ENCODE results near the gene SNX27. TPM values are rescaled to one million over a fixed set of nuclear protein-coding genes. Genes with fewer than 3 reads are reported as not detected.
A peak's percentile ranks its signal among the peaks of the same experiment; 100 is the strongest.

SNX27 gene
- total RNA-seq, 1 donor from 2014 or later = 39.0 TPM

DNA sequence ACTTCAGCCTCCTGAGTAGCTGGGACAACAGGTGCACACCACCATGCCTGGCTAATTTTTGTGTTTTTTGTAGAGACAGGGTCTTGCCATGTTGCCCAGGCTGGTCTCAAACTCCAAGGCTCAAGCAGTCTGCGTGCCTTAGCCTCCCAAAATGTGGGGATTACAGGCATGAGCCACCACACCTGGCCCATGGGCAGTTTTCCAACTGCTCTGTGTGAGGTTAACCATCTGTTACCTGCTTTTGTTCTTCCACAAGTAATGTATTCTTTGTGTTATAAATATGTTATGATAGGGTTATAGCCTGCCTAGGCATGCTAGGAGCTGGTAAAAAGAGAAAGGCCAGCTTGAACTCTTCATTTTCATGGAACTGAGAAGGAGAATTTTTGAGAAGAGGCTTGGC, 41.0 kb upstream of the SNX27 start:
- no peaks in the 10 kb centered on the region for H3K9me3 Mint-ChIP-seq (ENCODE audit: low read depth)

DNA sequence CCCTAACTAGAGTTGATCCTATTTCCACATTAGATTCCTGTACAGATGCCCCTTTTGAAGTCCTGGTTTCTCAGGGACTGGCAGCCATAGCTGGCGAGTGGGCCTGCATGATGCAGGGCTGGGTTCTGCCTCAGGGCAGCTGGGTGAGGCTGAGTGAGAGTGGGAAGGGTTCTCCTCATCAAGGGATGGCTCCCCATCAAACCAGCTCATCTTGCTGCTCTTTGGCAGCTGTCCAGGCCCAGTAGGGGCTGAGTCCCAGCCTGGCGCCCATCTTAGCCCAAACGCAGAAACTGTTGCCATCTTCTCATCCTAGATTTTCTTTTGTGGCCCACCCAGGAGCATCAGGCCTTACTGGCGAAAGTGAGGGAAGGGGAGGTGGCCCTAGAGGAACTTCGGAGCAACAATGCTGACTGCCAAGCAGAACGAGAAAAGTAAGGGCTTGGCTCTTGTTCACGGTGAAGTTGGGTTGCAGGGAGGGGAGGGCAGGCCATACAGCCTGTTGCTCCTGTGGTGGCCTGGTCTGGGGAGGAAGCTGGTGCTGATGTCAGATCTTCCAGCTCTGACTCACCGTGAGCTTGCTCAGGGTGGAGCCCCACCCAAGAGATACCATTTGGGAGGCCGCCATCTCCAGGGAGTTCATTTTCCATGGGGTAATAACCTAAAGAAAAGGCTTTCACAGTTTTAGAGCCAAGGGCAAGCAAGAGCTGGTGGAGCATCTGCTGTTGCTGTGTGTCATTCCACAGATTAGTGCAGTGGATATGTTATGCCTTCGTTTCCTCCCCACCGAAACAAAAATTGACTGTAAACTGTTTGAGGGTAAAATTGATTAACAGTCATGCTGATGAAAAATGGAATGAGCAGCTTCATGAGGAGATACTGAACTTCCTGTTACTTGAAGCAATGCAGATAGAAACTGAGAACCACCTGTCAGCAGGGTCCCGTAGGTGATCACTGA, 37.0 kb upstream of the SNX27 start:
- no peak for DNase-seq (ENCODE audit: low spot score)
- Mint-ChIP-seq H3K9me3 (ENCODE audit: low read depth) (no peaks in the 10 kb centered on the region), H3K4me1 (ENCODE audit: low read depth) (peaks cover 9% of the 10 kb centered on the region), H3K36me3 (ENCODE audit: low read depth) (peaks cover 40% of the 10 kb centered on the region), H3K27me3 (ENCODE audit: low read depth) (no peaks in the 10 kb centered on the region), H3K27ac (ENCODE audit: unreplicated experiment) (peak overlapping the region; percentile 27), H3K4me3 (ENCODE audit: unreplicated experiment) (no peak overlapping the region)
- TF ChIP-seq, protein P1, sequence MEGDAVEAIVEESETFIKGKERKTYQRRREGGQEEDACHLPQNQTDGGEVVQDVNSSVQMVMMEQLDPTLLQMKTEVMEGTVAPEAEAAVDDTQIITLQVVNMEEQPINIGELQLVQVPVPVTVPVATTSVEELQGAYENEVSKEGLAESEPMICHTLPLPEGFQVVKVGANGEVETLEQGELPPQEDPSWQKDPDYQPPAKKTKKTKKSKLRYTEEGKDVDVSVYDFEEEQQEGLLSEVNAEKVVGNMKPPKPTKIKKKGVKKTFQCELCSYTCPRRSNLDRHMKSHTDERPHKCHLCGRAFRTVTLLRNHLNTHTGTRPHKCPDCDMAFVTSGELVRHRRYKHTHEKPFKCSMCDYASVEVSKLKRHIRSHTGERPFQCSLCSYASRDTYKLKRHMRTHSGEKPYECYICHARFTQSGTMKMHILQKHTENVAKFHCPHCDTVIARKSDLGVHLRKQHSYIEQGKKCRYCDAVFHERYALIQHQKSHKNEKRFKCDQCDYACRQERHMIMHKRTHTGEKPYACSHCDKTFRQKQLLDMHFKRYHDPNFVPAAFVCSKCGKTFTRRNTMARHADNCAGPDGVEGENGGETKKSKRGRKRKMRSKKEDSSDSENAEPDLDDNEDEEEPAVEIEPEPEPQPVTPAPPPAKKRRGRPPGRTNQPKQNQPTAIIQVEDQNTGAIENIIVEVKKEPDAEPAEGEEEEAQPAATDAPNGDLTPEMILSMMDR (IDR thresholded peaks at IDR 0.05) = no peak

More for the DNA sequence above, 41.0 kb upstream of the SNX27 start:
- Mint-ChIP-seq H3K27me3 (ENCODE audit: low read depth) (no peaks in the 10 kb centered on the region), H3K4me3 (ENCODE audit: unreplicated experiment) (no peak overlapping the region), H3K36me3 (ENCODE audit: low read depth) (peaks cover 33% of the 10 kb centered on the region), H3K27ac (ENCODE audit: unreplicated experiment) (no peak overlapping the region), H3K4me1 (ENCODE audit: low read depth) (peaks cover 9% of the 10 kb centered on the region)
- TF ChIP-seq, protein P1 (IDR thresholded peaks at IDR 0.05) = no peak
- DNase-seq (ENCODE audit: low spot score) = no peak

DNA sequence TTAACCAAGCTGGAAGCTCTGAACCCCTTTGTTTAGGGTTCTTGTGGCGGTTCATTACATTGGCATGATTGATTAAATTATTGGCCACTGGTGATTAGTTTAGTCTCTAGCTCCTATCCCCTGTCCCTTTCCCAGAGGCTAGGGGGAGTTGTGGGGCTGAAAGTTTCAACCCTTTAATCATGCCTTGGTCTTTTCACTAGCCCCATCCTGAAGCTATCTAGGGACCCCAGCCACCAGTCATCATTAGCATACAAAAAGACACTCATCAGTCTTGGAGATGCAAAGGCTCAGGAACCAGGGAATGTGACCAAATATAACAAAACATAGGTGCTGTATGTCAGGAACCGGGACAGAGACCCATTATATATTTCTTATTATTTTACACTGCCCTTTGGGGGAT, 34.7 kb upstream of the SNX27 start:
- no peak overlapping the region for H3K27ac Mint-ChIP-seq (ENCODE audit: unreplicated experiment)
- DNase-seq (ENCODE audit: low spot score) = no peak
- no peaks in the 10 kb centered on the region for H3K27me3 Mint-ChIP-seq (ENCODE audit: low read depth)
- no peaks in the 10 kb centered on the region for H3K9me3 Mint-ChIP-seq (ENCODE audit: low read depth)
- no peak overlapping the region for H3K4me3 Mint-ChIP-seq (ENCODE audit: unreplicated experiment)
- H3K4me1 Mint-ChIP-seq (ENCODE audit: low read depth) = peaks cover 9% of the 10 kb centered on the region
- TF ChIP-seq, protein P1 (IDR thresholded peaks at IDR 0.05) = no peak
- H3K36me3 Mint-ChIP-seq (ENCODE audit: low read depth) = peaks cover 47% of the 10 kb centered on the region

DNA sequence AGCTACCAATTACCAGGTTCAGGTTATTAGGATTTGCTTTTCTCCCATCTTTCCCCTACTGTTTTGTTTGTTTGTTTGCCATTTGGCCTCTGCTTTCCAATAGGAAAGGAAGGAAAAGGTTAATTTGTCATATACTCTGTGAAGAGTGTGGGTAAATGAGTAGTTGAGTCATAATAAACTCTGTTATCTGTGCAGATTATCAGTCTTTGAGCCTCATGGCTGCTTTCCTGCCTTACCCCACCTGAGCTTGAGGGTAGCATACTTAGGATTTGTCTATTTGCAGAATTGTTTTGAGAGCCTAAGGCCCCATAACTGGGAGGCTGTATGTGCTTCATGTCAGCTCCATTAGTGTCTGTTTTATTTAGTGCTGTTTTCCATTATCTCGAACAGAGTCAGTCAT, 32.9 kb upstream of the SNX27 start:
- DNase-seq (ENCODE audit: low spot score) = no peak

More for the DNA sequence above, 32.9 kb upstream of the SNX27 start:
- Mint-ChIP-seq H3K36me3 (ENCODE audit: low read depth) (peaks cover 52% of the 10 kb centered on the region), H3K27me3 (ENCODE audit: low read depth) (no peaks in the 10 kb centered on the region), H3K4me3 (ENCODE audit: unreplicated experiment) (no peak overlapping the region), H3K27ac (ENCODE audit: unreplicated experiment) (no peak overlapping the region), H3K4me1 (ENCODE audit: low read depth) (peaks cover 9% of the 10 kb centered on the region), H3K9me3 (ENCODE audit: low read depth) (no peaks in the 10 kb centered on the region)
- TF ChIP-seq, protein P1 (IDR thresholded peaks at IDR 0.05) = no peak
